A673 (cell line): ENCODE measurements around the gene TMEM54.

ENCODE experiments used
- EZH2 ChIP-seq: fragments of 200-600 bp; sonication (generic); IDR thresholded peaks from 2 replicates; pipeline ENCODE4 v1.6.1; 2017; ENCODE audit warnings: borderline replicate concordance, low read depth, mild to moderate bottlenecking, mixed read lengths, antibody characterized with exemption, low read length; ENCODE audit not compliant: poor library complexity, severe bottlenecking
- TF ChIP-seq, protein P1 (sequence below): fragments of 300-800, 200-600 bp; sonication (generic); conservative IDR thresholded peaks from 2 replicates; pipeline ENCODE4 v1.5.1; 2017; ENCODE audit warnings: low read depth, mild to moderate bottlenecking, antibody characterized with exemption, low read length, moderate library complexity, mixed read lengths

DNA sequence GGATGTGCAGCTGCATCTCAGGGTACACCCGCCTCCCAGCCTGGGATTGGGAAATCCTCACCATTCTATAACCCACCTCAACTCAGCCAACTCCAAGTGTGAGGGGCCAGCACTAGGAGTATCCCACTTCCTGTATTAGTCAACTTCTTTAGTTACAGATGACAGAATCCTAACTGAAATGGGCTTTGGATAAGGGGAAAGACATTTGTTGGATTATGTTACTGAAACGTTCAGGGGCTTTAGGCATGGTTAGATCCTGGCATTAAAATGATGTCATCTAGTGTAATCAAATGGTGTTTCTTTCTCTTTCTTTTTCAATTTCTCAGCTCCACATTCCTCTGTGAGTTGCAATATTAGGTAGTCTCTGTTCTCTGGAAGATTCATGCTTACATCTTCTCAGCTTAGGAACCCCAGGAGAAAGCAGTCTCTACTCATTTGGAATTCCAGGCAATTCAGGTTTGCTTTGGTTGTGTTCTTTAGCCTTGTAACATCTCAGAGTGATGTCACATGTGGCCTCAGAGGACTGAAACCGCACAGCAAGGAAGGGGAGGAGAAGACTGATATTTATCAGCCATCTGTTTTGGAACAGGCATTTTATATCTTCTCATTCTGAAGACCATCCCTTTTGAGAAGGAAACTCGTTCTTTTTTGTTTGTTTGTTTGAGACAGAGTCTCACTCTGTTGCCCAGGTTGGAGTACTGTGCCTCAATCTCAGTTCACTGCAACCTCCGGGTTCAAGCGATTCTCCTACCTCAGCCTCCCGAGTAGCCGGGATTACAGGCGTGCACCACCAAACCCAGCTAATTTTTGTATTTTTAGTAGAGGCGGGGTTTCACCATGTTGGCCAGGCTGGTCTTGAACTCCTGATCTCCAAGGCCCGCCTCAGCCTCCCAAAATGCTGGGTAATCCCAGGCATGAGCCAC lies 18.9 kb upstream of the TMEM54 start:
- TF ChIP-seq, protein P1, sequence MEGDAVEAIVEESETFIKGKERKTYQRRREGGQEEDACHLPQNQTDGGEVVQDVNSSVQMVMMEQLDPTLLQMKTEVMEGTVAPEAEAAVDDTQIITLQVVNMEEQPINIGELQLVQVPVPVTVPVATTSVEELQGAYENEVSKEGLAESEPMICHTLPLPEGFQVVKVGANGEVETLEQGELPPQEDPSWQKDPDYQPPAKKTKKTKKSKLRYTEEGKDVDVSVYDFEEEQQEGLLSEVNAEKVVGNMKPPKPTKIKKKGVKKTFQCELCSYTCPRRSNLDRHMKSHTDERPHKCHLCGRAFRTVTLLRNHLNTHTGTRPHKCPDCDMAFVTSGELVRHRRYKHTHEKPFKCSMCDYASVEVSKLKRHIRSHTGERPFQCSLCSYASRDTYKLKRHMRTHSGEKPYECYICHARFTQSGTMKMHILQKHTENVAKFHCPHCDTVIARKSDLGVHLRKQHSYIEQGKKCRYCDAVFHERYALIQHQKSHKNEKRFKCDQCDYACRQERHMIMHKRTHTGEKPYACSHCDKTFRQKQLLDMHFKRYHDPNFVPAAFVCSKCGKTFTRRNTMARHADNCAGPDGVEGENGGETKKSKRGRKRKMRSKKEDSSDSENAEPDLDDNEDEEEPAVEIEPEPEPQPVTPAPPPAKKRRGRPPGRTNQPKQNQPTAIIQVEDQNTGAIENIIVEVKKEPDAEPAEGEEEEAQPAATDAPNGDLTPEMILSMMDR, result no peak
- no peak for TF ChIP-seq EZH2
